GM21717 (cell line): ENCODE data around the gene IGFBPL1.
A peak's percentile ranks its signal among the peaks of the same experiment; 100 is the strongest.

Source experiments
- ATAC-seq: cut with Tn5 transposase; IDR thresholded peaks from one replicate; pipeline ENCODE4 v1.9.1; 2021; ENCODE audit warnings: mild to moderate bottlenecking, moderate library complexity; ENCODE audit not compliant: unreplicated experiment

The IGFBPL1 gene

GRCh38 chr9:38432922-38433510 lies 8.8 kb upstream of the IGFBPL1 start:
- ATAC-seq = no peak

- no peak for ATAC-seq
These were observed 6.9 kb upstream of the IGFBPL1 start for GRCh38 chr9:38431116-38431515.

- no peak for ATAC-seq
These were observed 3.8 kb upstream of the IGFBPL1 start for GRCh38 chr9:38428062-38428461.

GRCh38 chr9:38424918-38425317 lies 664 bp upstream of the IGFBPL1 start:
- ATAC-seq = no peak

- ATAC-seq = no peak
These were observed 831 bp downstream of the IGFBPL1 start for GRCh38 chr9:38423273-38423972.

GRCh38 chr9:38422555-38423260 lies 1.5 kb downstream of the IGFBPL1 start:
- no peak for ATAC-seq

GRCh38 chr9:38421498-38422211 lies 2.6 kb downstream of the IGFBPL1 start:
- no peak for ATAC-seq

GRCh38 chr9:38419181-38419580 lies 5.1 kb downstream of the IGFBPL1 start:
- no peak for ATAC-seq

- ATAC-seq = no peak
These were observed 5.9 kb downstream of the IGFBPL1 start for GRCh38 chr9:38418366-38418765.

GRCh38 chr9:38417003-38417945 lies 7.0 kb downstream of the IGFBPL1 start:
- no peak for ATAC-seq

- no peak for ATAC-seq
These were observed 7.8 kb downstream of the IGFBPL1 start for GRCh38 chr9:38416461-38416860.

- no peak for ATAC-seq
These were observed 8.4 kb downstream of the IGFBPL1 start for GRCh38 chr9:38415856-38416255.

- ATAC-seq = no peak
These were observed 10.1 kb downstream of the IGFBPL1 start for GRCh38 chr9:38414040-38414723.

GRCh38 chr9:38413283-38413682 lies 11.0 kb downstream of the IGFBPL1 start:
- no peak for ATAC-seq

GRCh38 chr9:38412751-38413150 lies 11.5 kb downstream of the IGFBPL1 start:
- ATAC-seq = no peak

GRCh38 chr9:38408719-38409118 lies 15.5 kb downstream of the IGFBPL1 start:
- ATAC-seq = peak; percentile 67

- no peak for ATAC-seq
These were observed 17.6 kb downstream of the IGFBPL1 start for GRCh38 chr9:38406476-38407186.

GRCh38 chr9:38405785-38406184 lies 18.5 kb downstream of the IGFBPL1 start:
- ATAC-seq = no peak

GRCh38 chr9:38404314-38404713 lies 19.9 kb downstream of the IGFBPL1 start:
- ATAC-seq = no peak
